Naive thymus-derived CD4-positive, alpha-beta T cell (primary cell): ENCODE data around the gene PHF8. TPM values are rescaled to one million over a fixed set of nuclear protein-coding genes. Genes with fewer than 3 reads are reported as not detected.
A peak's percentile ranks its signal among the peaks of the same experiment; 100 is the strongest.

ENCODE experiments used
- ATAC-seq: fragments of 150-1000 bp; cut with Tn5 transposase; 2 replicates; pipeline ENCODE4 v1.10.0; 2021; ENCODE audit warnings: mild to moderate bottlenecking, moderate library complexity
- CTCF ChIA-PET: fragments of 350-600 bp; sonication (Branson Sonifier 250); formaldehyde crosslinking; loops from one replicate; lab custom pipeline; 2021; ENCODE audit warnings: antibody characterized with exemption; lab: Charles Lee
- POLR2A ChIA-PET: fragments of 350-600 bp; sonication (Branson Sonifier 250); formaldehyde crosslinking; loops from one replicate; lab custom pipeline; 2021; ENCODE audit warnings: antibody characterized with exemption, inconsistent platforms; lab: Charles Lee
- DNase-seq, 9 donors: peaks; one replicate each; pipeline versions ENCODE4 v3.0.0 to v3.0.0-alpha.2; 2020 to 2022; ENCODE audit warnings: mixed read lengths in 1 of 9
- H3K27ac ChIP-seq: one replicate; pipeline ENCODE4 v1.7.0; 2013; ENCODE audit warnings: mild to moderate bottlenecking, low read depth, low read length, moderate library complexity
- H3K27me3 ChIP-seq, 2 donors: one replicate each; pipeline ENCODE4 v1.7.0; 2013; ENCODE audit warnings: low read length in 2 of 2, mild to moderate bottlenecking in 2 of 2, moderate library complexity in 2 of 2; ENCODE audit not compliant: control insufficient read depth in 2 of 2, insufficient read depth in 2 of 2
- H3K36me3 ChIP-seq, 3 experiments: 1 replicate in 2 of 3; 2 replicates in 1 of 3; pipeline ENCODE4 v1.7.0; 2013; ENCODE audit warnings: low read length in 3 of 3, mild to moderate bottlenecking in 3 of 3, moderate library complexity in 1 of 3; ENCODE audit not compliant: insufficient read depth in 3 of 3, control insufficient read depth in 2 of 3
- H3K4me1 ChIP-seq, 2 donors: one replicate each; pipeline ENCODE4 v1.7.0; 2013; ENCODE audit warnings: low read length in 2 of 2, mild to moderate bottlenecking in 2 of 2, moderate library complexity in 1 of 2; ENCODE audit not compliant: control insufficient read depth in 2 of 2, insufficient read depth in 2 of 2
- H3K4me3 ChIP-seq: 2 replicates; pipeline ENCODE4 v1.7.0; 2013; ENCODE audit warnings: mild to moderate bottlenecking, low read length
- H3K9me3 ChIP-seq, 3 experiments: 1 replicate in 2 of 3; 2 replicates in 1 of 3; pipeline ENCODE4 v1.7.0; 2013; ENCODE audit warnings: low read length in 3 of 3; ENCODE audit not compliant: control insufficient read depth in 2 of 3
- H3K27ac Mint-ChIP-seq, 9 donors: one replicate each; pipeline ENCODE4 v1.8.0; 2020 to 2022; ENCODE audit warnings: mixed read lengths in 9 of 9, mild to moderate bottlenecking in 8 of 9, moderate library complexity in 5 of 9, inconsistent platforms in 2 of 9
- H3K27me3 Mint-ChIP-seq, 5 donors: one replicate each; pipeline ENCODE4 v1.8.0; 2021 to 2022; ENCODE audit warnings: mixed read lengths in 5 of 5, mild to moderate bottlenecking in 1 of 5
- H3K36me3 Mint-ChIP-seq, 5 donors: one replicate each; pipeline ENCODE4 v1.8.0; 2020 to 2022; ENCODE audit warnings: mixed read lengths in 5 of 5, mild to moderate bottlenecking in 3 of 5, inconsistent platforms in 1 of 5
- H3K4me1 Mint-ChIP-seq, 7 donors: one replicate each; pipeline ENCODE4 v1.8.0; 2020 to 2022; ENCODE audit warnings: mixed read lengths in 7 of 7, mild to moderate bottlenecking in 3 of 7, inconsistent platforms in 1 of 7
- H3K4me3 Mint-ChIP-seq, 10 donors: one replicate each; pipeline ENCODE4 v1.8.0; 2020 to 2022; ENCODE audit warnings: mild to moderate bottlenecking in 10 of 10, mixed read lengths in 10 of 10, moderate library complexity in 6 of 10, inconsistent platforms in 2 of 10
- H3K9me3 Mint-ChIP-seq, 11 donors: one replicate each; pipeline ENCODE4 v1.8.0; 2020 to 2022; ENCODE audit warnings: mixed read lengths in 11 of 11, mild to moderate bottlenecking in 4 of 11, inconsistent platforms in 1 of 11, moderate library complexity in 1 of 11
- intact Hi-C, 2 donors: fragments of 100-400 bp; cut with micrococcal nuclease; formaldehyde crosslinking; loops; one replicate each; pipeline ENCODE4 v1.15.1; 2023
- polyA plus RNA-seq, 2 donors: library from polyadenylated mRNA; unstranded; fragments of 300-500 nt; fragmentation: Illumina TruSeq; gene quantifications; one replicate each; pipeline ENCODE4 v1.2.3, GENCODE V29; 2021
- total RNA-seq, 6 experiments: library from RNA in 5 of 6; stranded (reverse) in 5 of 6; gene quantifications; 1 replicate in 5 of 6; 2 replicates in 1 of 6; pipeline ENCODE4 v1.2.3 and lab custom pipeline; 2021 to 2026

Gene PHF8
- total and polyA plus RNA-seq, 7 experiments from 2014 or later: 11.7 to 80.2 (median 52.3) TPM

DNA sequence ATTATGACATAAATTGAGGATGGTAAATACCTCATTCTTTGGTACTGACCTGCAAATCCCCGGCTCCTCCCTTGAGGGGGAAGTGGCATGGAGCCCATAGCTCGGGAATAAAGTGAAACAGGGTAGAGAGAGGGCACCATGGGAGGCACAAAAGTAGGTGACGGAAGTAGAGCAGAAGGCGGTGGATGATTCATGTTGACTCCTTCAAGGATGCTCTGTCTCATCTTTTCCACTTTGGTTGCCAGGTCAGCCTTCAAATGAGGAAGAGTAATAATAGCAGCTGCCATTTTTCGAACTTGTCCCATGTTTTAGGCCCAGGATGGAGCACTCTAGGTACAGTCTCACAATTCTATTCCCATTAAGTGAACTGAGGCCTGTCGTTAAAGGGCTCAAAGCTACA is 41.4 kb upstream of the PHF8 start:
- Histone ChIP-seq H3K36me3 (peaks cover 0 to 5% (median 0%) of the 10 kb centered on the region in 3 experiments), H3K4me3 (no peak overlapping the region), H3K27me3 (no peaks in the 10 kb centered on the region), H3K9me3 (no peaks in the 10 kb centered on the region), H3K4me1 (no peaks in the 10 kb centered on the region), H3K27ac (no peak overlapping the region)
- CTCF ChIA-PET: no interaction called here
- no peak for DNase-seq
- Mint-ChIP-seq H3K4me1 (no peaks in the 10 kb centered on the region), H3K9me3 (peaks cover 0 to 2% (median 0%) of the 10 kb centered on the region in 11 donors), H3K27me3 (no peaks in the 10 kb centered on the region), H3K36me3 (peaks cover 0 to 22% (median 2%) of the 10 kb centered on the region in 5 donors), H3K27ac (no peak overlapping the region), H3K4me3 (no peak overlapping the region)
- POLR2A ChIA-PET: no interaction called here
- no peak for ATAC-seq
- intact Hi-C loops: no loop called here

- Histone ChIP-seq H3K27ac (no peak overlapping the region), H3K36me3 (peaks cover 0 to 3% (median 0%) of the 10 kb centered on the region in 3 experiments), H3K27me3 (no peaks in the 10 kb centered on the region), H3K9me3 (no peaks in the 10 kb centered on the region), H3K4me3 (no peak overlapping the region), H3K4me1 (no peaks in the 10 kb centered on the region)
- Mint-ChIP-seq H3K27me3 (no peaks in the 10 kb centered on the region), H3K4me3 (no peak overlapping the region), H3K9me3 (no peaks in the 10 kb centered on the region), H3K4me1 (no peaks in the 10 kb centered on the region), H3K27ac (no peak overlapping the region), H3K36me3 (peaks cover 0 to 22% (median 3%) of the 10 kb centered on the region in 5 donors)
- POLR2A ChIA-PET: no interaction called here
- ATAC-seq (no peak), DNase-seq (no peak)
- CTCF ChIA-PET: no interaction called here
- intact Hi-C loops: no loop called here
Measured at GRCh38 chrX:54076903-54077302, 32.6 kb upstream of the PHF8 start.

DNA sequence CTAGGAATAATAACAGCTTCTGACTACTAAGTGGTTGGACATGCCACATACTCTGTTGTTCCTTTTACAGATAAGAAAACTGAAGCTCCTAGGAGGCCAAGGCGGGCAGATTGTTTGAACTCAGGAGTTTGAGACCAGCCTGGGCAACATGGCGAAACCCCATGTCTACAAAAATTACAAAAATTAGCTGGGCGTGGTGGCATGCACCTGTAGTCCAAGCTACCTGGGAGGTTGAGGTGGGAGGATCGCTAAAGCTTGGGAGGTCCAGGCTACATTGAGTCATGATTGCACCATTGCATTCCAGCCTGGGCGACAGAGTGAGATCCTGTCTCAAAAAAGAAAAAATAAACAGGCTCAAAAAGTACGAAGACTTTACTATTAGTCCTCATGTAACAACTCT is 30.6 kb upstream of the PHF8 start:
- intact Hi-C loops: no loop called here
- ChIA-PET POLR2A (no interaction called here), CTCF (no interaction called here)
- Histone ChIP-seq H3K27ac (no peak overlapping the region), H3K27me3 (no peaks in the 10 kb centered on the region), H3K9me3 (no peaks in the 10 kb centered on the region), H3K36me3 (peaks cover 0 to 1% (median 0%) of the 10 kb centered on the region in 3 experiments), H3K4me1 (no peaks in the 10 kb centered on the region), H3K4me3 (no peak overlapping the region)
- Mint-ChIP-seq H3K4me1 (no peaks in the 10 kb centered on the region), H3K27me3 (no peaks in the 10 kb centered on the region), H3K4me3 (no peak overlapping the region), H3K9me3 (no peaks in the 10 kb centered on the region), H3K27ac (no peak overlapping the region), H3K36me3 (peaks cover 0 to 25% (median 0%) of the 10 kb centered on the region in 5 donors)
- DNase-seq (no peak), ATAC-seq (no peak)

DNA sequence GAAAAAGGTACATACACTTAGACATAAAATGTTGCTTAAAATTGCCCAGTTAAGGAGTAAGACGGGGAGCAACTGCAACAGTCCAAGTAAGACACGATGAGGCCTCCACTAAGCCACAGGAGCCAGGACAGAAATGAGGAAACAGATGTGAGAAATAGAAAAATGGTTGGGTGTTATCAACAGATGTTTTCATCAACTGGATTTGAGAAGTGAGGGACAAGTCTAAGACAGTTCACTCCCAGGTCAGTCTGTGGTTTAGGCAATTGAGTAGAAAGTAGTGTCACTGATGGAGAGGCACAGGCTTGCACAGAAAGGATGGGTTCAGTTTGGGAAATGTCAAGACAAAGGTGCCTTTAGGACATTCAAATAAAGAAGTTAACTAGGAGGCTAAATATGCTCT is 23.5 kb upstream of the PHF8 start:
- ChIA-PET POLR2A (no interaction called here), CTCF (no interaction called here)
- Mint-ChIP-seq H3K27ac (no peak overlapping the region), H3K4me1 (peaks cover 0 to 6% (median 0%) of the 10 kb centered on the region in 7 donors), H3K27me3 (no peaks in the 10 kb centered on the region), H3K9me3 (no peaks in the 10 kb centered on the region), H3K36me3 (peaks cover 0 to 8% (median 2%) of the 10 kb centered on the region in 5 donors), H3K4me3 (no peak overlapping the region)
- Histone ChIP-seq H3K9me3 (no peaks in the 10 kb centered on the region), H3K27me3 (no peaks in the 10 kb centered on the region), H3K4me3 (no peak overlapping the region), H3K36me3 (no peaks in the 10 kb centered on the region), H3K4me1 (no peaks in the 10 kb centered on the region), H3K27ac (no peak overlapping the region)
- intact Hi-C loops: no loop called here
- no peak for ATAC-seq
- no peak for DNase-seq

- DNase-seq: no peak
- Mint-ChIP-seq H3K9me3 (no peaks in the 10 kb centered on the region), H3K27me3 (no peaks in the 10 kb centered on the region), H3K36me3 (peaks cover 0 to 8% (median 2%) of the 10 kb centered on the region in 5 donors), H3K27ac (no peak overlapping the region), H3K4me1 (peaks cover 0 to 6% (median 0%) of the 10 kb centered on the region in 7 donors), H3K4me3 (no peak overlapping the region)
- Histone ChIP-seq H3K27me3 (no peaks in the 10 kb centered on the region), H3K4me3 (no peak overlapping the region), H3K36me3 (no peaks in the 10 kb centered on the region), H3K9me3 (no peaks in the 10 kb centered on the region), H3K27ac (no peak overlapping the region), H3K4me1 (no peaks in the 10 kb centered on the region)
- POLR2A ChIA-PET: no interaction called here
- no peak for ATAC-seq
- CTCF ChIA-PET: no interaction called here
- intact Hi-C loops: no loop called here
Measured at GRCh38 chrX:54066841-54067240, 22.6 kb upstream of the PHF8 start.

DNA sequence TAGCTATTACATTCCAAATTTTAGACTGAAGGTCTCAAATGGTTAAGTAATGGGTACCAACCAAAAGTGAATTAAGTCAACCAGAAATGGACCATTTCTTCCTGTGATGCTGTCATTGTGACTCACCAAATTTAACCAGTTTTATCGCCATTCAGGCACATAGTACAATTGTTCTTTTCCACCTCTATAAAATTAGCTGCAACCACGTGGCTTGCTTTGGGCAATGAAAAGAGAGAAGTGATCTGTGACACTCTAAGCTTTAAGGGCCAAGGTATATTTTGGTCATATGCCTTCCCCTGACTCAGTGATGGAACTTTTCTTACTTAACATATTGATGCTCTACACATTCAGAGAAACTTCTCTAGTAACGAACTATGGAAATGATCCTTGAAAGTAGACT is 20.3 kb upstream of the PHF8 start:
- POLR2A ChIA-PET: no interaction called here
- no peaks in the 10 kb centered on the region for H3K9me3 Mint-ChIP-seq
- H3K36me3 ChIP-seq: no peaks in the 10 kb centered on the region
- CTCF ChIA-PET: interaction anchor here (0.8 kb wide), 1 partner anchor 335 kb away, joined by 3 read pairs; no protein-coding TSS in a partner anchor
- no peaks in the 10 kb centered on the region for H3K27me3 ChIP-seq
- ATAC-seq (no peak), DNase-seq (no peak)
- H3K9me3 ChIP-seq: no peaks in the 10 kb centered on the region
- H3K27ac Mint-ChIP-seq: no peak overlapping the region
- intact Hi-C loops: no loop called here
- no peak overlapping the region for H3K4me3 Mint-ChIP-seq
- no peak overlapping the region for H3K4me3 ChIP-seq
- H3K27me3 Mint-ChIP-seq: no peaks in the 10 kb centered on the region
- no peak overlapping the region for H3K27ac ChIP-seq
- H3K4me1 Mint-ChIP-seq: peaks cover 0 to 6% (median 0%) of the 10 kb centered on the region in 7 donors
- no peaks in the 10 kb centered on the region for H3K4me1 ChIP-seq
- peaks cover 0 to 7% (median 0%) of the 10 kb centered on the region in 5 donors for H3K36me3 Mint-ChIP-seq

GRCh38 chrX:54063361-54063760 is 19.1 kb upstream of the PHF8 start:
- Histone ChIP-seq H3K9me3 (no peaks in the 10 kb centered on the region), H3K4me1 (no peaks in the 10 kb centered on the region), H3K36me3 (no peaks in the 10 kb centered on the region), H3K27me3 (no peaks in the 10 kb centered on the region), H3K27ac (no peak overlapping the region), H3K4me3 (no peak overlapping the region)
- Mint-ChIP-seq H3K4me3 (no peak overlapping the region), H3K36me3 (peaks cover 0 to 7% (median 0%) of the 10 kb centered on the region in 5 donors), H3K4me1 (peaks cover 0 to 6% (median 0%) of the 10 kb centered on the region in 7 donors), H3K27me3 (no peaks in the 10 kb centered on the region), H3K9me3 (no peaks in the 10 kb centered on the region), H3K27ac (peak overlapping the region in 1 of 9 donors; percentile 2)
- ATAC-seq (no peak), DNase-seq (no peak)
- ChIA-PET POLR2A (no interaction called here), CTCF (no interaction called here)
- intact Hi-C loops: no loop called here
